Measurements from ENCODE around the gene SPATA2L. TPM values are rescaled to one million over a fixed set of nuclear protein-coding genes. Genes with fewer than 3 reads are reported as not detected.

The SPATA2L gene
- total RNA-seq, 1 donor from 2014 or later: 18.6 TPM

DNA sequence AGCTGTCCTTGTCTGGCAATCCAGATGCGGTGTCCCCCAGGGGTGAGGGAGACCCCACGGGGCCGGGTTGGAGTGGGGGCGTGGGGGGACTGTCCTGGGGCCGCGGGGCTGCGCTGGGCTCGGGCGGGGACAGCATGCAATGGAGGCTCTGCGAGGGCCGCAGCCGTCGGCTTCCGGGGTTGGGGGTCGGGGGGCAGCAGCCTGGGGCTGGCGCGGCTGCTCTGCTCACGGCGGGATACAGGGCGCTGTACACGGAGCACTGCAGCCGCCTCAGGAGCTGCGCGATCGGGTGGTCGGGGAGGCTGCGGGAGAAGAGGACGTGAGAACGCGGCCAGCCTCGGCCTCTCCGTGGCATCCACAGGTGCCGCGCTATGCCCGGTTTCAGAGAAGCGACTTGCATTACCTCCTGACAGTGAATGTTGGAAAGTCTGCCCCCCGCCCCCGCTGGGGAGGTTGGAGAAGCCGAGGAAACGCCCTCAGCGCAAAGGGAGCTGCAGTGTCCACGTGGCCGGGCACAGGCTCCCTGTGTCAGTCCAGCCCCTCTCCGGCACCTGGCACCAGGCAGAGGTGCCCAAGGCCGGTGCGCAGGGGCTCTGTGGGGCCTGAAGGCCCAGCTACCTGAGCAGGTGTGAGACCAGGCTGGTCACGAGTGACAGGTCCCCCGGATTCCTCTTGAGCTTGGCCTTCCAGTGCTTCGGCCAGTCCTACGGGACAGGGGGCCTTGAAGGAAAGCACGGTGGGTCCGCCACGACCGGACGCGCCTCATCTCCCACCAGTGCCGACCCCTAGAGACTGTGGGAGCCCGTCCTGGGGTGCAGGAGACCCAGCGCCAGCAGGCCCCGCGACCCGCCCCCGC, 9.4 kb upstream of the SPATA2L start:
- H3K36me3 Mint-ChIP-seq (ENCODE audit: unreplicated experiment): no peaks in the 10 kb centered on the region

DNA sequence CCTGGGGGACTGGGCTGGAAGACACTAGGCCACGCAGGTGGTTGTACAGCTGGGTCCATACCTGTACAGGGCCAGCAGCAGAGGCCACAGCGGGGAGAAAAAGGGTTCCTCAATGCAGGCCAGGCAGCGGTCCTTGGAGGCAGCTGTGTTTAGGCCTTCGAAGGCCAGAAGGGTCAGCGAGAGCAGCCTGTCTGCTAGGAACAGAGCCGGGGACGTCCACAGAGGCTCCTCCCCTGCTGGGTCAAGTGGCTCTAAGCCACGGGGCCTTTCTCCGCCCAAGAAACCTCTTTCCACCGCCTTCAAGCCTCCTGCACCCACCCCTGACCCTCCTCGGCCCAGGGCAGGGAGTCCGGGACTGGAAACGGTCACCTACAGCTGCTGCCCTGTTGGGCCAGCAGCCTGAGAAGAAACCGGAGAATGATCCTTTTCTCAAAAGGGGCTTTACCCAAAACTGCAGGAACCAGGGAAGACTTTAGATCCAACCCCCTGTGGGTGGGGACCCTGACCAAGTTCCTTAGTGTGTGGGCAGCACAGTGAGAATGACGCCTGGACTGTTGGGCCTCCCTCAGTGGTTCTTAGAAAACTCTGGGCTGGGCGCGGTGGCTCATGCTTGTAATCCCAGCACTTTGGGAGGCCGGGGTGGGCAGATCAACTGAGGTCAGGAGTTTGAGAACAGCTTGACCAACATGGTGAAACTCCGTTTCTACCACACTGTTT, 8.4 kb upstream of the SPATA2L start:
- no peak overlapping the region for H3K4me3 Mint-ChIP-seq (ENCODE audit: unreplicated experiment)
- no peak for DNase-seq
- H3K36me3 Mint-ChIP-seq (ENCODE audit: unreplicated experiment): no peaks in the 10 kb centered on the region
- H3K27me3 Mint-ChIP-seq (ENCODE audit: unreplicated experiment): peaks cover 4% of the 10 kb centered on the region
- peaks cover 4% of the 10 kb centered on the region for H3K4me1 Mint-ChIP-seq (ENCODE audit: low read depth, unreplicated experiment)
- no peak overlapping the region for H3K27ac Mint-ChIP-seq (ENCODE audit: unreplicated experiment)
- peaks cover 4% of the 10 kb centered on the region for H3K9me3 Mint-ChIP-seq (ENCODE audit: unreplicated experiment)
- TF ChIP-seq, protein P1, sequence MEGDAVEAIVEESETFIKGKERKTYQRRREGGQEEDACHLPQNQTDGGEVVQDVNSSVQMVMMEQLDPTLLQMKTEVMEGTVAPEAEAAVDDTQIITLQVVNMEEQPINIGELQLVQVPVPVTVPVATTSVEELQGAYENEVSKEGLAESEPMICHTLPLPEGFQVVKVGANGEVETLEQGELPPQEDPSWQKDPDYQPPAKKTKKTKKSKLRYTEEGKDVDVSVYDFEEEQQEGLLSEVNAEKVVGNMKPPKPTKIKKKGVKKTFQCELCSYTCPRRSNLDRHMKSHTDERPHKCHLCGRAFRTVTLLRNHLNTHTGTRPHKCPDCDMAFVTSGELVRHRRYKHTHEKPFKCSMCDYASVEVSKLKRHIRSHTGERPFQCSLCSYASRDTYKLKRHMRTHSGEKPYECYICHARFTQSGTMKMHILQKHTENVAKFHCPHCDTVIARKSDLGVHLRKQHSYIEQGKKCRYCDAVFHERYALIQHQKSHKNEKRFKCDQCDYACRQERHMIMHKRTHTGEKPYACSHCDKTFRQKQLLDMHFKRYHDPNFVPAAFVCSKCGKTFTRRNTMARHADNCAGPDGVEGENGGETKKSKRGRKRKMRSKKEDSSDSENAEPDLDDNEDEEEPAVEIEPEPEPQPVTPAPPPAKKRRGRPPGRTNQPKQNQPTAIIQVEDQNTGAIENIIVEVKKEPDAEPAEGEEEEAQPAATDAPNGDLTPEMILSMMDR (IDR thresholded peaks at IDR 0.05; ENCODE audit: partially characterized antibody, unreplicated experiment): no peak

More for the DNA sequence above, 9.4 kb upstream of the SPATA2L start:
- no peak for DNase-seq
- H3K27me3 Mint-ChIP-seq (ENCODE audit: unreplicated experiment): peaks cover 2% of the 10 kb centered on the region
- peaks cover 4% of the 10 kb centered on the region for H3K4me1 Mint-ChIP-seq (ENCODE audit: low read depth, unreplicated experiment)
- TF ChIP-seq, protein P1 (IDR thresholded peaks at IDR 0.05; ENCODE audit: partially characterized antibody, unreplicated experiment): no peak
- no peak overlapping the region for H3K4me3 Mint-ChIP-seq (ENCODE audit: unreplicated experiment)
- H3K9me3 Mint-ChIP-seq (ENCODE audit: unreplicated experiment): peaks cover under 1% of the 10 kb centered on the region
- no peak overlapping the region for H3K27ac Mint-ChIP-seq (ENCODE audit: unreplicated experiment)

GRCh38 chr16:89709166-89709565, 7.7 kb upstream of the SPATA2L start:
- Mint-ChIP-seq H3K4me1 (ENCODE audit: low read depth, unreplicated experiment) (peaks cover 4% of the 10 kb centered on the region), H3K9me3 (ENCODE audit: unreplicated experiment) (peaks cover 4% of the 10 kb centered on the region), H3K4me3 (ENCODE audit: unreplicated experiment) (no peak overlapping the region), H3K27me3 (ENCODE audit: unreplicated experiment) (peaks cover 3% of the 10 kb centered on the region), H3K27ac (ENCODE audit: unreplicated experiment) (no peak overlapping the region), H3K36me3 (ENCODE audit: unreplicated experiment) (no peaks in the 10 kb centered on the region)
- DNase-seq: no peak
- TF ChIP-seq, protein P1 (IDR thresholded peaks at IDR 0.05; ENCODE audit: partially characterized antibody, unreplicated experiment): no peak

- Mint-ChIP-seq H3K27me3 (ENCODE audit: unreplicated experiment) (peaks cover 3% of the 10 kb centered on the region), H3K4me1 (ENCODE audit: low read depth, unreplicated experiment) (peaks cover 4% of the 10 kb centered on the region), H3K4me3 (ENCODE audit: unreplicated experiment) (no peak overlapping the region), H3K27ac (ENCODE audit: unreplicated experiment) (no peak overlapping the region), H3K36me3 (ENCODE audit: unreplicated experiment) (no peaks in the 10 kb centered on the region), H3K9me3 (ENCODE audit: unreplicated experiment) (peaks cover 5% of the 10 kb centered on the region)
- no peak for DNase-seq
- TF ChIP-seq, protein P1 (IDR thresholded peaks at IDR 0.05; ENCODE audit: partially characterized antibody, unreplicated experiment): no peak
Measured at GRCh38 chr16:89708481-89708931, 7.0 kb upstream of the SPATA2L start.

Data from glutamatergic neuron (in vitro differentiated cells).